Vagina (tissue), 2 donors: Measurements from ENCODE around the gene IFRD1.
"Not testable (repeated sequence)": the region's sequence is repeated elsewhere in the genome, so short reads cannot be mapped to it uniquely, and the experiment has no call there.

Experiments
- CTCF ChIP-seq, 3 experiments: fragments of 450-650 bp in 2 of 3; fragments of 200-600 bp in 1 of 3; sonication (generic) in 1 of 3; IDR thresholded peaks; one replicate each; pipeline ENCODE4 v1.5.1; 2017 to 2019; ENCODE audit warnings: antibody characterized with exemption in 3 of 3, mild to moderate bottlenecking in 2 of 3, moderate library complexity in 2 of 3
- POLR2AphosphoS5 ChIP-seq, 2 donors: sonication (generic); formaldehyde crosslinking; IDR thresholded peaks; one replicate each; pipeline ENCODE4 v1.9.0; 2017; ENCODE audit warnings: antibody characterized with exemption in 2 of 2, mild to moderate bottlenecking in 2 of 2, low read depth in 1 of 2; ENCODE audit not compliant: insufficient read depth in 1 of 2

- TF ChIP-seq CTCF (IDR thresholded peaks at IDR 0.05); POLR2AphosphoS5 (IDR thresholded peaks at IDR 0.05; ENCODE audit: insufficient read depth in 1 of 2, low read depth in 1 of 2): not testable (repeated sequence)
These were observed 3.9 kb downstream of the IFRD1 start for GRCh38 chr7:112454191-112454590.
